Measurements from ENCODE around the gene CC2D1A. TPM values are rescaled to one million over a fixed set of nuclear protein-coding genes. Genes with fewer than 3 reads are reported as not detected.

Gene CC2D1A
- polyA plus RNA-seq, 1 of the 3 experiments (the other 2 are of a cell fraction): 24.2 TPM

DNA sequence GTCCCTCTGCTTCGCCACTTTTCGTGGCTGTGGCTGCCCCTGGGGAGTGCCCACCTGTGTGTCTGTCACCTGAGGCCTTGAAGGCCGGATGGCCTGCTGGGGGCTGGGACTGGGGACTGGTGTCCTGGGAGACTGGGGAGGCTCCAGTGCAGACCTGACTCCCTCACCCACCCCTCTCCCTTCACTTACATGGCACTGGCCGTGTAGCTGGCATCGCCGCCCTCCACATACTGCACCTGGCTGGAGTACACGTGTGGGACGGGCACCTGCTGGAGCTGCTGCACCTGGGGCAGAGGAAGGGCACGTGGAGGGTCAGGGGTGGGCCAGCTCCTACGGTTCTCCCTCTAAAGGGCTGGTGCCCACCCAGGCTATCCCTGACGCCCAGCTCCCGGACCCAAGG is 71.8 kb downstream of the CC2D1A start (continued):
- TF ChIP-seq, protein P1, sequence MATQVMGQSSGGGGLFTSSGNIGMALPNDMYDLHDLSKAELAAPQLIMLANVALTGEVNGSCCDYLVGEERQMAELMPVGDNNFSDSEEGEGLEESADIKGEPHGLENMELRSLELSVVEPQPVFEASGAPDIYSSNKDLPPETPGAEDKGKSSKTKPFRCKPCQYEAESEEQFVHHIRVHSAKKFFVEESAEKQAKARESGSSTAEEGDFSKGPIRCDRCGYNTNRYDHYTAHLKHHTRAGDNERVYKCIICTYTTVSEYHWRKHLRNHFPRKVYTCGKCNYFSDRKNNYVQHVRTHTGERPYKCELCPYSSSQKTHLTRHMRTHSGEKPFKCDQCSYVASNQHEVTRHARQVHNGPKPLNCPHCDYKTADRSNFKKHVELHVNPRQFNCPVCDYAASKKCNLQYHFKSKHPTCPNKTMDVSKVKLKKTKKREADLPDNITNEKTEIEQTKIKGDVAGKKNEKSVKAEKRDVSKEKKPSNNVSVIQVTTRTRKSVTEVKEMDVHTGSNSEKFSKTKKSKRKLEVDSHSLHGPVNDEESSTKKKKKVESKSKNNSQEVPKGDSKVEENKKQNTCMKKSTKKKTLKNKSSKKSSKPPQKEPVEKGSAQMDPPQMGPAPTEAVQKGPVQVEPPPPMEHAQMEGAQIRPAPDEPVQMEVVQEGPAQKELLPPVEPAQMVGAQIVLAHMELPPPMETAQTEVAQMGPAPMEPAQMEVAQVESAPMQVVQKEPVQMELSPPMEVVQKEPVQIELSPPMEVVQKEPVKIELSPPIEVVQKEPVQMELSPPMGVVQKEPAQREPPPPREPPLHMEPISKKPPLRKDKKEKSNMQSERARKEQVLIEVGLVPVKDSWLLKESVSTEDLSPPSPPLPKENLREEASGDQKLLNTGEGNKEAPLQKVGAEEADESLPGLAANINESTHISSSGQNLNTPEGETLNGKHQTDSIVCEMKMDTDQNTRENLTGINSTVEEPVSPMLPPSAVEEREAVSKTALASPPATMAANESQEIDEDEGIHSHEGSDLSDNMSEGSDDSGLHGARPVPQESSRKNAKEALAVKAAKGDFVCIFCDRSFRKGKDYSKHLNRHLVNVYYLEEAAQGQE (IDR thresholded peaks at IDR 0.05; ENCODE audit: low read depth, low read length): no peak
- TF ChIP-seq MAX (IDR thresholded peaks at IDR 0.05; ENCODE audit: low read depth): no peak
- TF ChIP-seq SIN3A (IDR thresholded peaks at IDR 0.05; ENCODE audit: borderline replicate concordance, low read depth, low read length): no peak
- TF ChIP-seq RCOR1 (IDR thresholded peaks at IDR 0.05; ENCODE audit: low read length): no peak

- Histone ChIP-seq H3K79me2 (ENCODE audit: insufficient read depth) (no peaks in the 10 kb centered on the region), H3K9me3 (no peaks in the 10 kb centered on the region), H3K4me1 (ENCODE audit: control insufficient read depth in 1 of 2, insufficient read depth in 2 of 2, low read depth in 1 of 2, low read length in 1 of 2) (peaks cover 0 to 23% of the 10 kb centered on the region in 2 experiments; a peak in 1 of 4 replicates), H3K27me3 (ENCODE audit: insufficient read depth) (no peaks in the 10 kb centered on the region), H3K27ac (ENCODE audit: low read depth in 2 of 2, low read length in 1 of 2) (no peak overlapping the region), H3K4me2 (no peak overlapping the region), H2AFZ (ENCODE audit: low read depth) (no peak overlapping the region), H3K9ac (no peak overlapping the region), H3K9me2 (no peaks in the 10 kb centered on the region), H3K36me3 (replicated peaks in 1 of 2; ENCODE audit: control insufficient read depth in 1 of 2, insufficient read depth in 2 of 2, low read length in 1 of 2) (peaks cover 0 to 3% of the 10 kb centered on the region in 2 experiments), H3K4me3 (ENCODE audit: low read depth in 2 of 2, low read length in 1 of 2) (no peak overlapping the region), H3F3A (replicated peaks; ENCODE audit: insufficient read depth) (no peaks in the 10 kb centered on the region), H4K20me1 (ENCODE audit: insufficient read depth) (no peaks in the 10 kb centered on the region)
- peak; percentile 81 for DNase-seq
- 96% methylated on average over 15 of the region's 74 CpGs for WGBS (ENCODE audit: low lambda C conversion rate)
- ChIA-PET CTCF (interaction anchor here (0.9 to 1.5 kb wide), 3 partner anchors 11 to 95 kb away, joined by 3 to 5 read pairs (median 4); no protein-coding TSS in a partner anchor), POLR2A (no interaction called here)
- TF ChIP-seq, protein P2, sequence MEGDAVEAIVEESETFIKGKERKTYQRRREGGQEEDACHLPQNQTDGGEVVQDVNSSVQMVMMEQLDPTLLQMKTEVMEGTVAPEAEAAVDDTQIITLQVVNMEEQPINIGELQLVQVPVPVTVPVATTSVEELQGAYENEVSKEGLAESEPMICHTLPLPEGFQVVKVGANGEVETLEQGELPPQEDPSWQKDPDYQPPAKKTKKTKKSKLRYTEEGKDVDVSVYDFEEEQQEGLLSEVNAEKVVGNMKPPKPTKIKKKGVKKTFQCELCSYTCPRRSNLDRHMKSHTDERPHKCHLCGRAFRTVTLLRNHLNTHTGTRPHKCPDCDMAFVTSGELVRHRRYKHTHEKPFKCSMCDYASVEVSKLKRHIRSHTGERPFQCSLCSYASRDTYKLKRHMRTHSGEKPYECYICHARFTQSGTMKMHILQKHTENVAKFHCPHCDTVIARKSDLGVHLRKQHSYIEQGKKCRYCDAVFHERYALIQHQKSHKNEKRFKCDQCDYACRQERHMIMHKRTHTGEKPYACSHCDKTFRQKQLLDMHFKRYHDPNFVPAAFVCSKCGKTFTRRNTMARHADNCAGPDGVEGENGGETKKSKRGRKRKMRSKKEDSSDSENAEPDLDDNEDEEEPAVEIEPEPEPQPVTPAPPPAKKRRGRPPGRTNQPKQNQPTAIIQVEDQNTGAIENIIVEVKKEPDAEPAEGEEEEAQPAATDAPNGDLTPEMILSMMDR (IDR thresholded peaks at IDR 0.05): no peak
- no peak for TF ChIP-seq SMC3 (IDR thresholded peaks at IDR 0.05; ENCODE audit: low read depth, low read length)
- no peak for TF ChIP-seq RCOR1 (IDR thresholded peaks at IDR 0.05; ENCODE audit: low read length)
These were observed 72.6 kb downstream of the CC2D1A start for GRCh38 chr19:13978351-13979243.
